ENCODE data around the gene C14orf180.

- TF ChIP-seq CTCF (IDR thresholded peaks at IDR 0.05; ENCODE audit: low read depth, low read length), result no peak
- TF ChIP-seq MAX (IDR thresholded peaks at IDR 0.05; ENCODE audit: low read depth, low read length), result no peak
- TF ChIP-seq POLR2A (IDR thresholded peaks at IDR 0.05; ENCODE audit: extremely low read depth, insufficient read length), result no peak
Observed at GRCh38 chr14:104554608-104555429, 24.7 kb upstream of the C14orf180 start.

All from NB4 (cell line).